Prostate gland (tissue), 2 donors: ENCODE measurements around the gene EHD1.

ENCODE experiments used
- POLR2A ChIP-seq: fragments of 450-650 bp; IDR thresholded peaks from one replicate; pipeline ENCODE4 v1.6.1; 2016; ENCODE audit warnings: antibody characterized with exemption, mild to moderate bottlenecking
- POLR2AphosphoS5 ChIP-seq: sonication (generic); formaldehyde crosslinking; IDR thresholded peaks from one replicate; pipeline ENCODE4 v1.6.1; 2017; ENCODE audit warnings: antibody characterized with exemption
- TF ChIP-seq, protein P1 (sequence below), 4 experiments: fragments of 200-600 bp in 2 of 4; fragments of 450-650 bp in 2 of 4; sonication (generic) in 2 of 4; IDR thresholded peaks; 1 replicate in 3 of 4; 2 replicates in 1 of 4; pipeline ENCODE4 v1.5.1; 2016 to 2019; ENCODE audit warnings: antibody characterized with exemption in 4 of 4, mild to moderate bottlenecking in 2 of 4, moderate library complexity in 2 of 4

DNA sequence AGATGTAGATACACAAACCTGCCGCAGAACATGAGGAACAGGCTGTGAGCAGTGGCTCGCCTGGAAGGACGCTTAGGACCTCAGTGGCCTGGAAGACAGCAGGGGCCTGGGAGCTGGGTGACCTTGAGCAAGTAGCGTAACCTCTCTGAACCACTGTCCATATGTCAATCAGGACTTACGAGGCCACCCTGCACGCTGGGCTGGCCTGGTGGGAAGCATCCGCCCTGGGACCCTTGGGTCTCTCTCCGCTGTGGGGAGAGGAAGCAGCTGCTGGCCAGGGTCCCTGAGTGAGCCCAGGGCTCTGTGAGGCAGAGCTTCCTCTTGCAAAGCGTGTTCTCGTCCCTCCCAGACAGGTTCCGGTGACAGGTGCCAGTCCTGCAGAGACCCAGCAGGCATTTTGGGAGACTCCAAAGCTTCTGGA lies 14.0 kb upstream of the EHD1 start:
- TF ChIP-seq, protein P1, sequence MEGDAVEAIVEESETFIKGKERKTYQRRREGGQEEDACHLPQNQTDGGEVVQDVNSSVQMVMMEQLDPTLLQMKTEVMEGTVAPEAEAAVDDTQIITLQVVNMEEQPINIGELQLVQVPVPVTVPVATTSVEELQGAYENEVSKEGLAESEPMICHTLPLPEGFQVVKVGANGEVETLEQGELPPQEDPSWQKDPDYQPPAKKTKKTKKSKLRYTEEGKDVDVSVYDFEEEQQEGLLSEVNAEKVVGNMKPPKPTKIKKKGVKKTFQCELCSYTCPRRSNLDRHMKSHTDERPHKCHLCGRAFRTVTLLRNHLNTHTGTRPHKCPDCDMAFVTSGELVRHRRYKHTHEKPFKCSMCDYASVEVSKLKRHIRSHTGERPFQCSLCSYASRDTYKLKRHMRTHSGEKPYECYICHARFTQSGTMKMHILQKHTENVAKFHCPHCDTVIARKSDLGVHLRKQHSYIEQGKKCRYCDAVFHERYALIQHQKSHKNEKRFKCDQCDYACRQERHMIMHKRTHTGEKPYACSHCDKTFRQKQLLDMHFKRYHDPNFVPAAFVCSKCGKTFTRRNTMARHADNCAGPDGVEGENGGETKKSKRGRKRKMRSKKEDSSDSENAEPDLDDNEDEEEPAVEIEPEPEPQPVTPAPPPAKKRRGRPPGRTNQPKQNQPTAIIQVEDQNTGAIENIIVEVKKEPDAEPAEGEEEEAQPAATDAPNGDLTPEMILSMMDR (IDR thresholded peaks at IDR 0.05) = no peak
- no peak for TF ChIP-seq POLR2A
- TF ChIP-seq POLR2AphosphoS5 = no peak
